NCI-H2227 treated with DMSO at 0.1 percent for 48 hours (cell line): Measurements from ENCODE around the gene CADM4.

Experiments used
- DNase-seq: peaks from one replicate; lab custom pipeline; 2025; lab: John Stamatoyannopoulos, UW

The CADM4 gene

GRCh38 chr19:43582495-43582894, 57.2 kb downstream of the CADM4 start:
- DNase-seq = no peak

GRCh38 chr19:43581467-43581866, 58.2 kb downstream of the CADM4 start:
- DNase-seq = no peak

- no peak for DNase-seq
Measured at GRCh38 chr19:43578787-43579186, 60.9 kb downstream of the CADM4 start.

GRCh38 chr19:43575955-43576878, 63.4 kb downstream of the CADM4 start:
- peak; percentile 69 for DNase-seq

GRCh38 chr19:43575156-43575950, 64.3 kb downstream of the CADM4 start, which contains the start of the genes PINLYP and XRCC1:
Gene PINLYP (plus strand): TSS chr19:43575801. CDS start chr19:43577192, 1,391 bp downstream.
Gene XRCC1 (minus strand): TSS chr19:43575527. CDS start chr19:43575458, 69 bp downstream.
- DNase-seq = peak; percentile 95

GRCh38 chr19:43574424-43575155, 65.1 kb downstream of the CADM4 start:
- no peak for DNase-seq
